ENCODE measurements around the gene AMIGO3. TPM values are rescaled to one million over a fixed set of nuclear protein-coding genes. Genes with fewer than 3 reads are reported as not detected.

The AMIGO3 gene
- total RNA-seq, 1 experiment from 2014 or later: not detected

GRCh38 chr3:49714728-49715550, 4.5 kb downstream of the AMIGO3 start:
- DNase-seq: peak in 1 of 2 experiments; percentile 30
- intact Hi-C loops (cut with micrococcal nuclease; ENCODE audit: unreplicated experiment): loop anchor here (5.0 kb wide), 1 partner anchor 122 kb away; no protein-coding TSS in a partner anchor
- no peak overlapping the region for H3K4me3 ChIP-seq (ENCODE audit: low read depth, low read length)
- H3K27me3 ChIP-seq (replicated peaks; ENCODE audit: control insufficient read depth, insufficient read depth, low read length): no peaks in the 10 kb centered on the region
- no peak overlapping the region for H3K27ac Mint-ChIP-seq (ENCODE audit: unreplicated experiment)
- CTCF ChIA-PET: no interaction called here
- no peaks in the 10 kb centered on the region for H3K9me3 Mint-ChIP-seq (ENCODE audit: unreplicated experiment)
- H3K36me3 Mint-ChIP-seq (ENCODE audit: insufficient read depth, unreplicated experiment): peaks cover 48% of the 10 kb centered on the region
- H3K36me3 ChIP-seq (ENCODE audit: control insufficient read depth, insufficient read depth, low read length): no peaks in the 10 kb centered on the region
- H3K9me3 ChIP-seq: no peaks in the 10 kb centered on the region
- POLR2A ChIA-PET: no interaction called here
- no peaks in the 10 kb centered on the region; the same call in 1 of the 2 replicates for H3K4me1 ChIP-seq
- H3K4me1 Mint-ChIP-seq (ENCODE audit: low read depth, unreplicated experiment): no peaks in the 10 kb centered on the region
- no TSS peak for BruUV-seq (replicated peaks)
- no peak overlapping the region for H3K4me3 Mint-ChIP-seq (ENCODE audit: unreplicated experiment)
- no peak for TF ChIP-seq CTCF (IDR thresholded peaks at IDR 0.05; ENCODE audit: insufficient read depth in 1 of 2, low read depth in 1 of 2, low read length in 1 of 2, severe bottlenecking in 1 of 2, unreplicated experiment in 1 of 2)
- no peaks in the 10 kb centered on the region for H3K27me3 Mint-ChIP-seq (ENCODE audit: insufficient read depth, unreplicated experiment)

- no peaks in the 10 kb centered on the region for H3K27me3 Mint-ChIP-seq (ENCODE audit: insufficient read depth, unreplicated experiment)
- BruUV-seq (replicated peaks): no TSS peak
- no peaks in the 10 kb centered on the region for H3K27me3 ChIP-seq (replicated peaks; ENCODE audit: control insufficient read depth, insufficient read depth, low read length)
- H3K4me1 Mint-ChIP-seq (ENCODE audit: low read depth, unreplicated experiment): no peaks in the 10 kb centered on the region
- DNase-seq: peak in 1 of 2 experiments; percentile 32
- H3K9me3 ChIP-seq: no peaks in the 10 kb centered on the region
- H3K4me3 Mint-ChIP-seq (ENCODE audit: unreplicated experiment): no peak overlapping the region
- TF ChIP-seq CTCF (IDR thresholded peaks at IDR 0.05; ENCODE audit: insufficient read depth in 1 of 2, low read depth in 1 of 2, low read length in 1 of 2, severe bottlenecking in 1 of 2, unreplicated experiment in 1 of 2): no peak
- H3K4me3 ChIP-seq (ENCODE audit: low read depth, low read length): no peak overlapping the region
- POLR2A ChIA-PET: no interaction called here
- H3K36me3 Mint-ChIP-seq (ENCODE audit: insufficient read depth, unreplicated experiment): peaks cover 34% of the 10 kb centered on the region
- no peaks in the 10 kb centered on the region for H3K9me3 Mint-ChIP-seq (ENCODE audit: unreplicated experiment)
- no peaks in the 10 kb centered on the region for H3K4me1 ChIP-seq
- no peak overlapping the region for H3K27ac Mint-ChIP-seq (ENCODE audit: unreplicated experiment)
- intact Hi-C loops (cut with micrococcal nuclease; ENCODE audit: unreplicated experiment): no loop called here
- CTCF ChIA-PET: interaction anchor here (0.7 kb wide), 1 partner anchor 10 kb away, joined by 4 read pairs; no protein-coding TSS in a partner anchor
- H3K36me3 ChIP-seq (ENCODE audit: control insufficient read depth, insufficient read depth, low read length): no peaks in the 10 kb centered on the region
Observed at GRCh38 chr3:49713336-49714105, 6.0 kb downstream of the AMIGO3 start.

GRCh38 chr3:49712631-49713317, 6.7 kb downstream of the AMIGO3 start:
- no peaks in the 10 kb centered on the region for H3K36me3 ChIP-seq (ENCODE audit: control insufficient read depth, insufficient read depth, low read length)
- ChIA-PET CTCF (interaction anchor here (0.7 kb wide), 1 partner anchor 9 kb away, joined by 4 read pairs; no protein-coding TSS in a partner anchor), POLR2A (no interaction called here)
- Mint-ChIP-seq H3K27me3 (ENCODE audit: insufficient read depth, unreplicated experiment) (no peaks in the 10 kb centered on the region), H3K27ac (ENCODE audit: unreplicated experiment) (no peak overlapping the region), H3K36me3 (ENCODE audit: insufficient read depth, unreplicated experiment) (peaks cover 28% of the 10 kb centered on the region), H3K4me1 (ENCODE audit: low read depth, unreplicated experiment) (no peaks in the 10 kb centered on the region), H3K4me3 (ENCODE audit: unreplicated experiment) (no peak overlapping the region), H3K9me3 (ENCODE audit: unreplicated experiment) (no peaks in the 10 kb centered on the region)
- BruUV-seq (replicated peaks): no TSS peak
- peak in 1 of 2 experiments; percentile 30 for DNase-seq
- H3K4me1 ChIP-seq: no peaks in the 10 kb centered on the region
- TF ChIP-seq CTCF (IDR thresholded peaks at IDR 0.05; ENCODE audit: insufficient read depth in 1 of 2, low read depth in 1 of 2, low read length in 1 of 2, severe bottlenecking in 1 of 2, unreplicated experiment in 1 of 2): no peak
- no peaks in the 10 kb centered on the region for H3K27me3 ChIP-seq (replicated peaks; ENCODE audit: control insufficient read depth, insufficient read depth, low read length)
- intact Hi-C loops (cut with micrococcal nuclease; ENCODE audit: unreplicated experiment): no loop called here
- H3K4me3 ChIP-seq (ENCODE audit: low read depth, low read length): no peak overlapping the region
- no peaks in the 10 kb centered on the region for H3K9me3 ChIP-seq

Data from Caco-2 (cell line).